ENCODE measurements around the gene TMEM45A. TPM values are rescaled to one million over a fixed set of nuclear protein-coding genes. Genes with fewer than 3 reads are reported as not detected.
"Not testable (repeated sequence)": the region's sequence is repeated elsewhere in the genome, so short reads cannot be mapped to it uniquely, and the experiment has no call there.

TMEM45A gene
- polyA plus RNA-seq, 3 donors, result 21.3 to 25.7 (median 22.7) TPM

- no peak for DNase-seq (ENCODE audit: extremely low read depth in 1 of 11, low read depth in 9 of 11, low spot score in 4 of 11)
These were observed 61.9 kb downstream of the TMEM45A start for GRCh38 chr3:100554373-100554676.

- no peak for DNase-seq (ENCODE audit: extremely low read depth in 1 of 11, low read depth in 9 of 11, low spot score in 4 of 11)
These were observed 64.4 kb downstream of the TMEM45A start for GRCh38 chr3:100556673-100557310.

- no peak for DNase-seq (ENCODE audit: extremely low read depth in 1 of 11, low read depth in 9 of 11, low spot score in 4 of 11)
These were observed 65.8 kb downstream of the TMEM45A start for GRCh38 chr3:100558233-100558632.

GRCh38 chr3:100560426-100560825 is 68.0 kb downstream of the TMEM45A start:
- no peak for DNase-seq (ENCODE audit: extremely low read depth in 1 of 11, low read depth in 9 of 11, low spot score in 4 of 11)

DNA sequence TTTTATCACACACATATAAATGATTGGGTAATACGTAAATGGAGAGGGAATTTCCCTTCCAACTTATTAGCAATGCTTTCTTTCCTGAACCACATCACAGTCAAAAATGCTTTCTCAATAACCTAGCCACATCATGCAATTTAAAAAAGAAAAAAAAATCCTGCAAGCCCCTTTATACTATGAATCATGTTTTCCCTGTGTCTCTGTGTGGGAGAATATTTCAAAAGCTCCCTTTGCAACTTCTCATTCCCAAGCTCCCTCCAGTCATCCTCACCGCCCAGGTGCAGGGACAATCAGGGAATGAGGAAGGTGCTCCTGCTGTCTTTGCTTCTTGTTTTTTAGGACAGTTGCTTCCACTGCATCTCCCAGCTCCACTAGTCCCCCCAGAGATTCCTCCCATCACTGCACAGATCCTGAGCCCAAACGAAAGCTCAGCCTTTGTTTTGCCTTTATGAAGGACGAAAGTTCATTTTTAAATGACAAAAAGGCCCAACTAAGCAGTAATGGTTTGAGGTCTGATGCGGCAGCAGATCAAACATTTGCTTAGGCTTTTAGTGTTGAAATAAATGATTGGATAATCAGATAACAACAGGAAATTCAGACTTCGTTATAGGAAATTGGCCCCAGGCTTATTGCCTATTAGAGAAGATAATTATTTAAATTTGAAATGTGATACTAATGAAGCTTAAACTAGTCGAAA is 69.2 kb downstream of the TMEM45A start:
- no peak for DNase-seq (ENCODE audit: extremely low read depth in 1 of 11, low read depth in 9 of 11, low spot score in 4 of 11)

DNA sequence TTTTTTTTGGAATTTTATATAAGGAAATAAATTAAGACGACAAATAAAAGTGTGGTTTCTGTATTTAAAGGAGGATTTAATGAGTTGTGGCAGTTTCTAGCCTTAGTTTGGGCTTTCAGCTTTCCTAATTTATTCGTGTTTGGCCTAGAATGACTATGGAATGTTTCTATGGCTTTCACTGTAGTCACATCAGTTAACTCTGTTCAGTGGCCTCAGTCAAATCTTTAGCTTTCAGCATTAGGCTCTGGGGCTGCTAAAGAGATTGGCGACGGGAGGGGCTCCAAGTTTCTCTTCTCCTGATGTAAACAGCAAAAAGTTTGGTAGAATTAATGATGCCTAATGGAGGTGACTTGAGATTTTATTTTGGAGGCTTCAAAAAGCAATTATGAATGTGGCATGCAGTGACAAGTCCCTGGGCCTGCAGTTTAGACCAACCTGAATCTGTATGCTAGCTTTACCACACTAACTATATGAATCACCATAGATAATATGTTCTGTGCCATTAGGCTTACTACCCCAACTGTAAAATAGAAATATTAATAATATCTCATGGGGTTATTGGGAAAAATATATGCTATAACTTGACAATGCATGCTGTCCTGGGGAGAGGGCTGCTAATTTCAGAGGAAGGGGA is 69.9 kb downstream of the TMEM45A start:
- no peak for DNase-seq (ENCODE audit: extremely low read depth in 1 of 11, low read depth in 9 of 11, low spot score in 4 of 11)

- DNase-seq (ENCODE audit: extremely low read depth in 1 of 11, low read depth in 9 of 11, low spot score in 4 of 11), result no peak
These were observed 70.8 kb downstream of the TMEM45A start for GRCh38 chr3:100563228-100563627.

DNA sequence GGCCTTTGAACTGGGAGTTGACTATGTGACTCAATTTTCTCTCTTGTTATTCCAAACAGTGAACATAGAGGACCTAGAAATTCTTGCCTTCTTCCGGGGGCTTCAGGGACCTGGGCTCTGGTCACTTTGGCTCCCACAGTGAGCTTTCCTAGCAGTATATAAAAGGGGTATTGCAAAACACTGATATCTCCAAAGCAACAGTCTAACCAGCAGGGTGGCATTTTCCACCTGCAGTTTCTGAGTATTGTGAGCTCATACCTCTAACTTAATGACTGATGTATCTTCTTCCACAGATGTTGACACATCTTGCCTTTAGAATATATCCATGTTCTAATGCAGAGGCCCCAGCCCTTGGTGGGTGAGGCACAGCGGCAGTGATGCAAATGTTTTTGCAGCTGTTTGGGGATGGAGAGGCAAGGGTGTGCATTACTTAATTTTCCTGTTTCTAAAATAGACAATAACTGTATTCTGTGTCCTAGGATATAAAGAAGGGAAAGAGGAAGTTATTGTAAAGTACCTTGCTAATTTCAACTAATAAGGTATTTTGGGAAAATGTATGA is 71.3 kb downstream of the TMEM45A start:
- DNase-seq (ENCODE audit: extremely low read depth in 1 of 11, low read depth in 9 of 11, low spot score in 4 of 11), result no peak

DNA sequence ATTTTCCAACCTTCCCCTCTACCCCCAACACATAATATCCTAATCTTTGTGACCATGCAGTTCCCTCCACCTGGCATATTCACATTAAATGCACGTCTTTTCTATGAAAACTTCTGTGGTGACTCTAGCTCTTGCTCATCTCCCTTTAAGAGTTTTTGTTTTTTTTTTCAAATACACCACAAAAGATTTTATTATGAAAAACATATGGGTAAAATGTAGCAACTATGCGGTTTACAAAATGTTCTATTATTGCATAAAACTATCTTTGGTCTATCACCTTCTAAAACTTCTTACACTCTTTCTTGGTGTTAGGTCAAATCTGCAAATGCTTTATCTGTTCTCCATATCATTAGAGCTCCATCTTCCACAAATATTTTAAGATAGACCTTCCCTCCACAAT is 78.4 kb downstream of the TMEM45A start:
- DNase-seq (ENCODE audit: extremely low read depth in 1 of 11, low read depth in 9 of 11, low spot score in 4 of 11), result no peak

DNA sequence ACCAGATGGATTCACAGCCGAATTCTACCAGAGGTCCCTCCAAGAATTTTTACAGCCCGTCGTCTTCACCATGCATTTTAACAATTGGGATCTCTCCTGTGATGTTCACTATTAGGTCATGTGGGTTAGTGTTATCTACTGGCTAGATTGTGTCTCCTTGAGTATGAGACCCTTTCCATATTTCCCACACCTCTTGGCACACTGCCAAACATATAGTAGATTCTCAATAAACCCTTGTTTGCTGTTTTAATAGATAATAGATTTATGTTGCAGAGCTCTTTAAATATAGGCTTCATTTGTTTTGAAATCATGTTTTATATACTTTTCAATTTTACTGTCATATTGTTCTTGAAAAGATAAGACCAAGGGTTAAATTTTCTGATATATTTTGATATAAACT is 82.1 kb downstream of the TMEM45A start:
- DNase-seq (ENCODE audit: extremely low read depth in 1 of 11, low read depth in 9 of 11, low spot score in 4 of 11), result no peak

GRCh38 chr3:100575704-100576103 is 83.3 kb downstream of the TMEM45A start:
- DNase-seq (ENCODE audit: extremely low read depth in 1 of 11, low read depth in 9 of 11, low spot score in 4 of 11), result no peak

DNA sequence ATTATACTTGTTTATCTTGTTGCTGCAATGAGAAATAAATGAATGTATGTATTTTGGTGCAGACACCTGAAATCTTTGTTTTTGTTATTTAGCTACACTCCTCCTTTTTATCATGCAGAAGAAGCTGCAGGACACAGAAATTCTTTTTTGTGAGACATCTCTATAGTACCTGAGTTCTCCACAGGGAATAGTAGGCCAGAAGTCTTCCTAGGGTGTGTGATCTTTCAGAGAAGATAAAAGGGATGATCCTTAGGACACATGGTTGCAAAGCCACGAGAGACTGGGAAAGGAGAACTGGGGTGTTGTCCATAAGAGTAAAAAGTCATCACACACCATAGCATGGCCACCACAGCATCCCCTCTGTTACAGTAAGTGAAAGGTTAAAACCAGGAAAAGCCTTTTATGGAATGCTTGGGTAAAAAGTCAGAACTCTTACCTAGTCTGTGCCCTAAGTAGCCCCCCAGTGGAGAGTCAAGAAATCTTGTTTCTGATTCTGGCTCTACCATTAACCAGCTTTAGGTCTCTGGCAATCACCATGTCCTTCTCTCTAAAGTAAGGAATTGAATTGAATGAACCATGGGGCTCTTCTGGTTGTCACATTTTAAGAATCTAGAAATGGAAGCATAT is 85.1 kb downstream of the TMEM45A start:
- DNase-seq (ENCODE audit: extremely low read depth in 1 of 11, low read depth in 9 of 11, low spot score in 4 of 11), result no peak

- no peak for DNase-seq (ENCODE audit: extremely low read depth in 1 of 11, low read depth in 9 of 11, low spot score in 4 of 11)
These were observed 86.2 kb downstream of the TMEM45A start for GRCh38 chr3:100578646-100579045.

DNA sequence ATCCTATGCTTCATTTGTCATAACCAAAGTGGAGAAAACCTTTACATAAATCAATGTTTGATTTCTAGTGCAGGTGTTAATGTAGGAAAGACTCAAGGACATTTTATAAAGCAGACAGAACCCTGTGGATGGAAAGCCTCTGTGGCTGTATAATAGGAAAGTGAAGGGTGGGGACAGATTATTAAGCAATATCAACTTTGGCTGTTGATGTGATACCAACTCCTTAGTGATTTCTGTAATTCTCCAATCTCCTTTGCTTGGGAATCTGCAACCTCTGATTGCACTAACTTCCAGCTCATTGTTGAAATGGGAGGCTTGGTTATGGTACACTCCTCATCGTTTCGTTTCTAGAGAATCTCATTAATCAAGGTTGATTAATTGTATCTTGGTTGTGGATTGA is 87.7 kb downstream of the TMEM45A start:
- DNase-seq (ENCODE audit: extremely low read depth in 1 of 11, low read depth in 9 of 11, low spot score in 4 of 11), result no peak

- DNase-seq (ENCODE audit: extremely low read depth in 1 of 11, low read depth in 9 of 11, low spot score in 4 of 11), result no peak
These were observed 89.2 kb downstream of the TMEM45A start for GRCh38 chr3:100581650-100582049.

DNA sequence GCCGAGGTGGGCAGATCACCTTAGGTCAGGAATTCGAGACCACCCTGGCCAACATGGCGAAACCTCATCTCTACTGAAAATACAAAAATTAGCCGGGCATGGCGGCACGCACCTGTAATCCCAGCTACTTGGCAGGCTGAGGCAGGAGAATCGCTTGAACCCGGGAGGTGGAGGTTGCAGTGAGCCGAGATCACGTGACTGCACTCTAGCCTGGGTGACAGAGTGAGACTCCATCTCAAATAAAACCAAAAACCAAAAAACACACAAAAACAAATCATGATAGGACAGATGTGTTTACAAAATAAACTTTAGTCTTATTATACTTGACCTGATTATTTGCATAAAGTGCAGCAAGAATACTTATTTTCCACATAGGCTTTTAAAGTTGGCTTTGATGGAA is 89.7 kb downstream of the TMEM45A start:
- DNase-seq (ENCODE audit: extremely low read depth in 1 of 11, low read depth in 9 of 11, low spot score in 4 of 11), result not testable (repeated sequence)

- no peak for DNase-seq (ENCODE audit: extremely low read depth in 1 of 11, low read depth in 9 of 11, low spot score in 4 of 11)
These were observed 91.8 kb downstream of the TMEM45A start for GRCh38 chr3:100584101-100584660.

DNA sequence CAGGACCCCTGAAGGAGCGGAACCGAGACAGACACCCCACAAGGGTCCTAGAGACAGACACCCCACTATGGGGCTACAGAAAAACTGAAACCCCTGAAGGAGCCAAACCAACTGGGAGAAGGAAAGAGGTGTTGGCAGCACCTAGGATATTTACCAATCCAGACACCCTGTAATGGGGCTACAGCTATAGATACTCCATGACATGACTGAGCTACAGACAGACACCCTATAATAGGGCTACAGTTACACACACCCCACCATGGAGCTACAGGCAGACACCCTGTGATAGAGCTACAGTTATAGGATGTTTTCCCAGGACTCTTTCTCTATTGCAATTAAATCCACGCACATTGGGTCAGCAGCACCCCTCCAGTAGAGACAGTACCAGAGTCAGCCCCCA is 94.4 kb downstream of the TMEM45A start:
- no peak for DNase-seq (ENCODE audit: extremely low read depth in 1 of 11, low read depth in 9 of 11, low spot score in 4 of 11)

DNA sequence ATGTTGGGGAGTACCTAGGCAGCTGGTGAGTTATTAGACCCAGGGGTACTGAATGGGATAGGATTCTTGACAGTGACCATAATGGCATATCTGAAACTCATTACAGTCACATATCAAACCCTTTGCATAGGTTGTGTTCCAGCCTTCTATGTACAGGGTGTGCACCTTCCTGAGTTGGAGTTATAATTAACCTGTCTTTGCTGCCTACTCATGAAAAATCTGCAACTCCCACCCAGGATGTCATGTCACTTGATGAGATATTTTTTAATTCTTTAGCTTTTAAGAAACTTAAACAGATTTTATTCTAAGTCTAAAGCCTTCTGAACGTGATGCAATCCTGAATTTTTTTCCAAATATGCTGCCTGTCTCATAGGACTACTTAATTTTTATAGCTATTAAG is 95.8 kb downstream of the TMEM45A start:
- DNase-seq (ENCODE audit: extremely low read depth in 1 of 11, low read depth in 9 of 11, low spot score in 4 of 11), result no peak

Data from renal cortex interstitium (tissue), 11 donors.